ENCODE measurements around the gene EN2. TPM values are rescaled to one million over a fixed set of nuclear protein-coding genes. Genes with fewer than 3 reads are reported as not detected.

The EN2 gene
- total and polyA plus RNA-seq, 4 donors = 0.02 to 0.06 (median 0.04) TPM; not detected in 1

DNA sequence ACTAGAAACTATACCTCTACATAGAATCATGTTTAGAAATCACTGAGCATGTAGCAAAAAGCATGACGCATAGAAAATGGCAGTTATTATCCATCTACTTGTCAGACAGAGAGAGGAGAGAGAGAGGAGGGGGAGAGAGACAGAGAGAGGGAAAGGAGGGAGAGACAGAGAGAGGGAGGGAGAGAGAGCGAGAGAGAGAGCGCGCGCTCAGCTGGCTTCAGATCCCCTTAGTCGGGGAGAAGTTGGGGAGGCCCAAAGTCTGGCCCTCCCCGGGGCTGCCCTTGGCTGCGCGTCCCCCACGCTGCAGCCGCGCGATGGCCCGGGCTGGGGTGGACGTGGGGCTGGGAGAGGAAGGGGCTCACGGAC is 51.4 kb downstream of the EN2 start:
- TF ChIP-seq, protein P1, sequence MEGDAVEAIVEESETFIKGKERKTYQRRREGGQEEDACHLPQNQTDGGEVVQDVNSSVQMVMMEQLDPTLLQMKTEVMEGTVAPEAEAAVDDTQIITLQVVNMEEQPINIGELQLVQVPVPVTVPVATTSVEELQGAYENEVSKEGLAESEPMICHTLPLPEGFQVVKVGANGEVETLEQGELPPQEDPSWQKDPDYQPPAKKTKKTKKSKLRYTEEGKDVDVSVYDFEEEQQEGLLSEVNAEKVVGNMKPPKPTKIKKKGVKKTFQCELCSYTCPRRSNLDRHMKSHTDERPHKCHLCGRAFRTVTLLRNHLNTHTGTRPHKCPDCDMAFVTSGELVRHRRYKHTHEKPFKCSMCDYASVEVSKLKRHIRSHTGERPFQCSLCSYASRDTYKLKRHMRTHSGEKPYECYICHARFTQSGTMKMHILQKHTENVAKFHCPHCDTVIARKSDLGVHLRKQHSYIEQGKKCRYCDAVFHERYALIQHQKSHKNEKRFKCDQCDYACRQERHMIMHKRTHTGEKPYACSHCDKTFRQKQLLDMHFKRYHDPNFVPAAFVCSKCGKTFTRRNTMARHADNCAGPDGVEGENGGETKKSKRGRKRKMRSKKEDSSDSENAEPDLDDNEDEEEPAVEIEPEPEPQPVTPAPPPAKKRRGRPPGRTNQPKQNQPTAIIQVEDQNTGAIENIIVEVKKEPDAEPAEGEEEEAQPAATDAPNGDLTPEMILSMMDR (IDR thresholded peaks at IDR 0.05; ENCODE audit: control extremely low read depth, extremely low read depth) = no peak
- Histone ChIP-seq H3K9me3 (ENCODE audit: control insufficient read depth in 4 of 4, insufficient read depth in 3 of 4, low read length in 3 of 4) (peaks cover 0 to 9% (median 0%) of the 10 kb centered on the region in 4 donors), H3K4me3 (no peak overlapping the region), H3K27ac (ENCODE audit: low read depth in 1 of 2, low read length in 1 of 2) (no peak overlapping the region), H3K9ac (ENCODE audit: insufficient read depth in 1 of 2, low read length in 2 of 2) (no peak overlapping the region), H3K27me3 (ENCODE audit: control insufficient read depth in 3 of 3, insufficient read depth in 3 of 3, low read length in 2 of 3) (peaks cover 4 to 100% (median 90%) of the 10 kb centered on the region in 3 donors), H3K36me3 (ENCODE audit: control insufficient read depth in 4 of 4, insufficient read depth in 4 of 4, low read length in 4 of 4) (no peaks in the 10 kb centered on the region), H3K4me1 (ENCODE audit: control insufficient read depth in 5 of 5, insufficient read depth in 5 of 5, low read length in 5 of 5) (peaks cover 0 to 11% (median 0%) of the 10 kb centered on the region in 5 donors)
- 3 to 7% methylated on average over 15 to 16 of the region's 16 CpGs for WGBS, 2 donors
- ATAC-seq (ENCODE audit: insufficient read depth, low FRiP score) = no peak
- DNase-seq = peak in 1 of 3 donors; percentile 3

- DNase-seq = peak; percentile 27 to 59 (median 44)
- Histone ChIP-seq H3K36me3 (ENCODE audit: control insufficient read depth in 4 of 4, insufficient read depth in 4 of 4, low read length in 4 of 4) (no peaks in the 10 kb centered on the region), H3K27me3 (ENCODE audit: control insufficient read depth in 3 of 3, insufficient read depth in 3 of 3, low read length in 2 of 3) (peaks cover 4 to 98% (median 88%) of the 10 kb centered on the region in 3 donors), H3K27ac (ENCODE audit: low read depth in 1 of 2, low read length in 1 of 2) (no peak overlapping the region), H3K4me1 (ENCODE audit: control insufficient read depth in 5 of 5, insufficient read depth in 5 of 5, low read length in 5 of 5) (peaks cover 0 to 11% (median 0%) of the 10 kb centered on the region in 5 donors), H3K4me3 (no peak overlapping the region), H3K9ac (ENCODE audit: insufficient read depth in 1 of 2, low read length in 2 of 2) (no peak overlapping the region), H3K9me3 (ENCODE audit: control insufficient read depth in 4 of 4, insufficient read depth in 3 of 4, low read length in 3 of 4) (peaks cover 0 to 9% (median 0%) of the 10 kb centered on the region in 4 donors)
- no peak for ATAC-seq (ENCODE audit: insufficient read depth, low FRiP score)
- TF ChIP-seq, protein P1 (IDR thresholded peaks at IDR 0.05; ENCODE audit: control extremely low read depth, extremely low read depth) = no peak
- whole genome bisulfite sequencing, 2 donors = 2 to 5% methylated on average over 62 to 68 of the region's 68 CpGs
Measured at GRCh38 chr7:155509725-155510551, 52.0 kb downstream of the EN2 start.

DNA sequence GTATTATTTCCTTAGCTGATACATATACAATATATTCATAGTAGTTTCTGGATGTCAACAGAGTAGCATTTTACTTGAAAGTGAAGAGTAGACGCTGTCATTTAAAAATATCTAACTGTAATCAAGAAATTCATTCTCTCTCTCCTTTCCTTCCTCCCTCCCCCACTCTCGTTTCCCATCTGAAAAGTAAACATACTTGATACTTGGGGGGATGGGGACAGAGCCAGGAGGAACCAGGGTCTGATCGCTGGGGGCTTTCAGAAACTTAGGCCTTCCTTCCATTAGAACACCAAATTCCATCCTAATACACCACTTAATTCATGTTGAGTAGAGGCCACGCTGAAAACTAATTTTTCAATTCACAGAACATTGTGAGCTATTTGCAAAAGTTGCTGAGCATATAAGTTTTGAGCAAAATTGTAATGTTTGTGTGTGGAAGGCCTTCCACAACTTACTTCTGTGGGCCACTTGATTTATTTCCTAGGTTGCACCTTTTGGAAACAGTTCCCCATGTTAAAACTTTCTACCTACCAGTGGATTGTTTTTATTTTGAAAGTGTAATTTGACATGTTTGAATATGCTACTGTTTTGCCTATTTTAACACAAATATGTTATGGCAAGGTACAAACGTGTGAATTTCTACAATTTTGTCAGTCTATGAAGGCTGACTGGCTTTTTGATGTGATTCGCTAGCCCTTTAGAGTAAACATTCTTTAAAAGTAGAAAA is 53.2 kb downstream of the EN2 start:
- H3K9me3 ChIP-seq (ENCODE audit: control insufficient read depth in 4 of 4, insufficient read depth in 3 of 4, low read length in 3 of 4) = peaks cover 0 to 9% (median 0%) of the 10 kb centered on the region in 4 donors
- H3K9ac ChIP-seq (ENCODE audit: insufficient read depth in 1 of 2, low read length in 2 of 2) = no peak overlapping the region
- 4 to 7% methylated on average over 6 of the region's 6 CpGs for WGBS, 2 donors
- ATAC-seq (ENCODE audit: insufficient read depth, low FRiP score) = no peak
- no peak overlapping the region for H3K4me3 ChIP-seq
- no peaks in the 10 kb centered on the region for H3K36me3 ChIP-seq (ENCODE audit: control insufficient read depth in 4 of 4, insufficient read depth in 4 of 4, low read length in 4 of 4)
- DNase-seq = peak in 2 of 3 donors; percentile 3 to 13
- TF ChIP-seq, protein P1 (IDR thresholded peaks at IDR 0.05; ENCODE audit: control extremely low read depth, extremely low read depth) = no peak
- peaks cover 0 to 11% (median 0%) of the 10 kb centered on the region in 5 donors for H3K4me1 ChIP-seq (ENCODE audit: control insufficient read depth in 5 of 5, insufficient read depth in 5 of 5, low read length in 5 of 5)
- no peak overlapping the region for H3K27ac ChIP-seq (ENCODE audit: low read depth in 1 of 2, low read length in 1 of 2)
- H3K27me3 ChIP-seq (ENCODE audit: control insufficient read depth in 3 of 3, insufficient read depth in 3 of 3, low read length in 2 of 3) = peaks cover 4 to 98% (median 79%) of the 10 kb centered on the region in 3 donors
